Measurements from ENCODE around the gene LMOD3. TPM values are rescaled to one million over a fixed set of nuclear protein-coding genes. Genes with fewer than 3 reads are reported as not detected.
A peak's percentile ranks its signal among the peaks of the same experiment; 100 is the strongest.

The LMOD3 gene
- total RNA-seq (2021; fragmentation: NEBNext Ultra II Directional; extraction: Animal tissue kit (Norgen Biotek cat#: 25700)) = not detected in 2 replicates
- not detected in 2 replicates for polyA plus RNA-seq (2011; rRNA removed)
- polyA plus RNA-seq (2011; cell fraction: cytosol; rRNA removed) = not detected
- polyA plus RNA-seq (2011; cell fraction: nucleus; rRNA removed) = not detected
- polyA plus RNA-seq (2012, experiment 1 of 2) = not detected in 4 replicates
- not detected for polyA plus RNA-seq (2012, experiment 2 of 2)
- not detected for polyA plus RNA-seq (2013, experiment 1 of 2)
- not detected for polyA plus RNA-seq (2013, experiment 2 of 2)
- not detected in 2 replicates for polyA minus RNA-seq (2011; rRNA and poly(A)+ RNA removed)
- not detected for polyA minus RNA-seq (2011; cell fraction: cytosol; rRNA and poly(A)+ RNA removed)
- polyA minus RNA-seq (2011; cell fraction: nucleus; rRNA and poly(A)+ RNA removed) = not detected
- long read RNA-seq, experiment 1 = 0 reads
- long read RNA-seq, experiment 2 = 0 reads

- no peak within 1 kb of the TSS for H2BK15ac ChIP-seq (ENCODE audit: low read length)
- no peak within 1 kb of the TSS for H3K56ac ChIP-seq (replicated peaks; ENCODE audit: insufficient read length, low read depth, low read length)
- no peak within 1 kb of the TSS for H3K4me3 ChIP-seq (ENCODE audit: extremely low read depth in 1 of 4, insufficient read depth in 2 of 4, low read depth in 3 of 4, low read length in 4 of 4)
- H3K27me3 ChIP-seq (replicated peaks in 1 of 4; ENCODE audit: control insufficient read depth in 3 of 4, extremely low read depth in 1 of 4, insufficient read depth in 3 of 4, low read length in 3 of 4) = no peaks in the 10 kb centered on the region
- H3K4ac ChIP-seq (replicated peaks; ENCODE audit: insufficient read length, low read depth, low read length) = no peak within 1 kb of the TSS
- no peak within 1 kb of the TSS for H2BK5ac ChIP-seq (ENCODE audit: low read depth, low read length)
- H2BK12ac ChIP-seq (ENCODE audit: low read depth, low read length) = no peak within 1 kb of the TSS
- no peaks in the 10 kb centered on the region for H3K79me2 ChIP-seq (ENCODE audit: control insufficient read depth in 1 of 2, insufficient read depth in 2 of 2, low read length in 2 of 2)
- no peak within 1 kb of the TSS for H4K5ac ChIP-seq (ENCODE audit: insufficient read length, low read depth, low read length)
- no peak within 1 kb of the TSS for H2BK20ac ChIP-seq (ENCODE audit: low read length)
- TF ChIP-seq HDAC6 (IDR thresholded peaks at IDR 0.05; ENCODE audit: low read depth, low read length) = no peak
- TF ChIP-seq SP2 (IDR thresholded peaks at IDR 0.05; ENCODE audit: low read length) = no peak
- no peak within 1 kb of the TSS for H3K4me2 ChIP-seq (ENCODE audit: insufficient read depth in 1 of 2, low read depth in 2 of 2, low read length in 2 of 2)
- WGBS, 2 experiments (ENCODE audit: extremely low coverage in 1 of 2, insufficient coverage in 1 of 2, insufficient read length in 1 of 2, insufficient replicate concordance in 2 of 2, low coverage in 1 of 2, low lambda C conversion rate in 2 of 2, missing lambda C conversion rate in 1 of 2) = 94% methylated on average over 3 of the region's 3 CpGs; no CpG with 5 or more reads in 1 of the 2 experiments
- DNase-seq (ENCODE audit: low read depth in 1 of 2, low spot score in 2 of 2) (no peak), FAIRE-seq (no peak)
- no peak within 1 kb of the TSS for H3K14ac ChIP-seq (ENCODE audit: insufficient read length)
- no peaks in the 10 kb centered on the region for H3K9me3 ChIP-seq (ENCODE audit: insufficient read depth in 2 of 2, low read depth in 1 of 2, low read length in 1 of 2)
- H3K23me2 ChIP-seq (ENCODE audit: low read depth, low read length) = no peaks in the 10 kb centered on the region
- ChIA-PET POLR2A (ENCODE audit: partially characterized antibody) (interaction anchor here (0.7 kb wide), 1 partner anchor 52 kb away, joined by 3 read pairs; no protein-coding TSS in a partner anchor), CTCF (ENCODE audit: partially characterized antibody) (interaction anchor here (1.1 to 6.3 kb wide), 7 partner anchors 10 to 183 kb away, joined by 3 to 59 read pairs (median 6); no protein-coding TSS in a partner anchor)
- H3K4me1 ChIP-seq (replicated peaks in 1 of 4; ENCODE audit: control insufficient read depth in 3 of 4, insufficient read depth in 4 of 4, low read length in 3 of 4) = no peaks in the 10 kb centered on the region
- H4K20me1 ChIP-seq (replicated peaks in 1 of 2; ENCODE audit: control insufficient read depth in 1 of 2, insufficient read depth in 2 of 2, low read length in 2 of 2) = no peaks in the 10 kb centered on the region
- no peak within 1 kb of the TSS for H3K27ac ChIP-seq (ENCODE audit: low read depth, low read length)
- no peak within 1 kb of the TSS for H2AK5ac ChIP-seq (ENCODE audit: low read depth, low read length)
- no peaks in the 10 kb centered on the region for H3K36me3 ChIP-seq (ENCODE audit: control insufficient read depth in 2 of 4, insufficient read depth in 4 of 4, low read length in 3 of 4)
- H2AFZ ChIP-seq (ENCODE audit: low read length) = peak within 1 kb of the TSS; percentile 72; the same call in 1 of the 2 replicates
- H2BK120ac ChIP-seq (replicated peaks; ENCODE audit: low read depth, low read length) = no peak within 1 kb of the TSS
- H3K18ac ChIP-seq (ENCODE audit: extremely low read depth, low read length) = no peak within 1 kb of the TSS
- no peak within 1 kb of the TSS for H4K91ac ChIP-seq (replicated peaks; ENCODE audit: insufficient read length, low read length)
- no peak within 1 kb of the TSS for H3K9ac ChIP-seq (replicated peaks in 1 of 4; ENCODE audit: extremely low read depth in 1 of 4, low read depth in 3 of 4, low read length in 3 of 4)
- no peak within 1 kb of the TSS for H4K8ac ChIP-seq (ENCODE audit: extremely low read depth, insufficient read depth, low read length)
- no peak within 1 kb of the TSS for H3K23ac ChIP-seq (ENCODE audit: insufficient read length)
- no peaks in the 10 kb centered on the region for H3K79me1 ChIP-seq (ENCODE audit: low read depth, low read length)
These were observed at the start of gene LMOD3 for GRCh38 chr3:69122403-69122802. TSS of gene LMOD3 (minus strand) at chr3:69122595. CDS start at chr3:69122386, 209 bp downstream.

Data from H1 (cell line).